GM21526 (cell line): ENCODE measurements around the gene TMPRSS4.

Experiments used
- ATAC-seq: cut with Tn5 transposase; IDR thresholded peaks from one replicate; pipeline ENCODE4 v1.9.1; 2021; ENCODE audit warnings: moderate library complexity; ENCODE audit not compliant: unreplicated experiment, low FRiP score

TMPRSS4 gene

DNA sequence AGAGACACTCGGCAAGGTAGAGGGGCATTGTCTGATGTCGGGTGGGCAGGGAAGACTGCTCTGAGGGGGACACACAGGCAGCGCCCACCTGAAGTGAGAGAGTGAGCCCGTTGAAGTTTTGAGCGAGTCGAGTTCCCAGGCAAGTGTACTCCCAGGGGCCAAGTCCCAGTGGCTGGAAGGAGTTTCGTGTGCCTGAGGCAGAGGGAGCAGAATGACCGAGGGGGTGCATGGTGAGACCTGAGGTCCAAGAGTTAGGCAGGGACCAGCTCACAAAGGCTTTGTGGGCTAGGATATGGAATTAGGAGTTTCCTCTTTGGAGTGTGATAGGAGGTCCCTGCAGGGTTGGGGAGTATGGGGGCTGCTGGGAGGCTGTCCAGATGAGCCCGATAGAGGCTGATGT is 93.4 kb downstream of the TMPRSS4 start:
- ATAC-seq = no peak

GRCh38 chr11:118170882-118171268 is 94.0 kb downstream of the TMPRSS4 start:
- no peak for ATAC-seq
